Measurements from ENCODE around the gene CBLL2. TPM values are rescaled to one million over a fixed set of nuclear protein-coding genes. Genes with fewer than 3 reads are reported as not detected.
"Not testable (repeated sequence)": the region's sequence is repeated elsewhere in the genome, so short reads cannot be mapped to it uniquely, and the experiment has no call there.

CBLL2 gene, protein sequence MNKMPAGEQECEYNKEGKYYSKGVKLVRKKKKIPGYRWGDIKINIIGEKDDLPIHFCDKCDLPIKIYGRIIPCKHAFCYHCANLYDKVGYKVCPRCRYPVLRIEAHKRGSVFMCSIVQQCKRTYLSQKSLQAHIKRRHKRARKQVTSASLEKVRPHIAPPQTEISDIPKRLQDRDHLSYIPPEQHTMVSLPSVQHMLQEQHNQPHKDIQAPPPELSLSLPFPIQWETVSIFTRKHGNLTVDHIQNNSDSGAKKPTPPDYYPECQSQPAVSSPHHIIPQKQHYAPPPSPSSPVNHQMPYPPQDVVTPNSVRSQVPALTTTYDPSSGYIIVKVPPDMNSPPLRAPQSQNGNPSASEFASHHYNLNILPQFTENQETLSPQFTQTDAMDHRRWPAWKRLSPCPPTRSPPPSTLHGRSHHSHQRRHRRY
- total RNA-seq (2014; rRNA removed; shearing (Covaris generic)), result not detected in 2 replicates

DNA sequence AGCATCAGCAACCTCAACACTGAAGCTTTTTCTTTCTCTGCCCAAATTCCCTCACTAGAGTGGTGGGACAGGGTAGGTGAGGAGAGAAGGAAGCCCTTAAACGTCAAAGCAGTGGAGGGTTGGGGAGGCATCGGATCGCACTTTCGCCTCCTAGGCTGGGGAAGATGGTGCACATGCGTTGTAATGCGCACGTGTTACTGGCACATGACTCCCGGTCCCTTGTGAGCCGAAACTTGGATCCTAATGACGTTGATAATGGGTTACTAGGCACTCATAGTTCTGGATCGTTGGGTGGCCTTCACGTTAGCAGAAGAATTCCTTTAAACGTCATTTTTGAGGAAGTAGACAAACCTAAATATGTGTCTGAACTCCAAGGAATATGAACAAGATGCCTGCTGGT is at the start of gene CBLL2:
CBLL2 (plus strand) TSS at position 301 of the 400 bp plus-strand sequence; CDS start at position 380, 79 bp downstream.
- DNase-seq (ENCODE audit: low spot score), result no peak

DNA sequence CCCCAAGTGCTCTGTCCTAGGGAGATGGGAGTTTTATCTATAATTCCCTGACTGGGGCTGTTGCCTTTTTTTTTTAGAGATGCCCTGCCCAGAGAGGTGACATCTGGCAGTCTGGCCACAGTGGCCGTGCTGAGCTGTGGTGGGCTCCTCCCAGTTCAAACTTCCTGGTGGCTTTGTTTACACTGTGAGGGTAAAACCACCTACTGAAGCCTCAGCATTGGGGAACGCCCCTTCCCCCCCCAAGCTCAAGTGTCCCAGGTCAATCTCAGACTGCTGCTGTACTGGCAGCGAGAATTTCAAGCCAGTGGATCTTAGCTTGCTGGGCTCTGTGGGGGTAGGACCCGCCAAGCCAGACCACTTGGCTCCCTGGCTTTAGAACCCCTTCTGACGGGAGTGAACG is 38.3 kb upstream of the CBLL2 start:
- peak; percentile 17 for DNase-seq (ENCODE audit: low spot score)

DNA sequence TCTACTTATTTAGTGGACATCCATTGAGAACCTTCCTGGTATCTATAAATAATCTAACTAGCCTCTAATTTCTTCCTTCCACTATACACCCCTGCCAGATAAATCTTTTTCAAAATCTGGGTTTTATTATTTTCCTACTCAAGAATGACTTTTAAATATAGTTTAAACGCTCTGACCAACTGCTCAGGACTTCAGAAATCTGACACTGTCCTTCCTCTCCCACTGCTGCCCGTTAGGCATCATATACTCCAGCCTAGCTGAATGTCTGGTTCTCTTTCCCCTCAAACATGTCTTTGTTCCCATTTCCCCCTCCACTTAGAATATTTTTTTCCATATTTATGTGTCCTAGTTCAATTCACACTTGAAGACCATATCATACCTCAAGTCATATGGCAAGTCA is 35.2 kb upstream of the CBLL2 start:
- DNase-seq (ENCODE audit: low spot score), result no peak

DNA sequence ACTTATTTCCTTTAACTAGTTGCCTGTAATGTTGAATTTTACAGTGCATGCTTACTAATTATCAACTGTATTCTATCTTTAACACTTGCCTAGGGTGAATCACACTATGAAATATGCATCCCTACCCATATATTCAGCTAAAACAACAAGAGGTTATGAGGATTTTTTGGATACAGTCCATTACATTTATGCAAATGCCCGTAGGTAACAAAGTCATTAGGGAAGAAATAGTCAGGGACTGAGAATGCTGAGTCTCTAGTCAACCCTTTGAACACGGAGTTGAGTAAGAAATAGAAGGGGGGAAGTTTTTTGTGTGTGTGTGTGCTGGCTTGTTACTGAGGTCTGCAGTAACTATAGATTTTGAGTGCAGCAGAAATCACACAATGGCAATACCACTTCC is 26.1 kb upstream of the CBLL2 start:
- no peak for DNase-seq (ENCODE audit: low spot score)

DNA sequence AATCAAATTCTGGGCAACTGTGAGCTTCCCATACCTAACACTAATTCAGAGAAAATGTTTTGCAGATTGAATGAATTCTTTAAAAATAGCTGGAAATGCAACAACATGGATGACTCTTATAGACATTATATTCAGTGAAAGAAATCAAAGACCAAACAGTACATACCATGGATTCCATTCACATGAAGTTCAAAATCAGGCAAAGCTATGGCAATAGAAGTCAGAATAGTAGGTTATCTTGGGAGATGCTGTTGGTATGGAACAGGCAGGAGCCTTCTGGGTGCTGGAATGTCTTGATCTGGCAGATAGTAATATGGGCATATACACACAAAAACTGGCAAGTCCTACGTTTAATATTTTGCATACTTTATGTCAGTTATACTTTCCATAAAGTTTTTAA is 25.5 kb upstream of the CBLL2 start:
- DNase-seq (ENCODE audit: low spot score), result no peak

DNA sequence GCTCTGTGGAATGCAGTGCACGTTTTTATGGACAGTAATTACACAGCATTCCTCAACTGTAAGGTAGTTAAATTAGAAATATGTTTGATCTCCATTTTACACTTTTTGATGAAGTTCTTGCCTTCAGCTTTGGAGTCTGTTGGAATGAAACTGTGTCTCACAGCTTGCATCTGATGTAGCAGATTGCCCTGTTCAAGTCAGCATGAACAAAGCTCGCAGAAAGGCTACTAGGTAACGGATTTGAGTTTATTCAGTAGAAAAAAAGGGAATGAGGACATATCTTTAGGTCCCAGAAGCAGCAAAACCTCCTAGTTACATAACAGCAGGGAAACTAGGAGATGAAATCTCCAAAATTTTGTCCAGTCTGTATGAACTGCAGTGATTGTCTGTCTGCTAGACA is 24.3 kb upstream of the CBLL2 start:
- no peak for DNase-seq (ENCODE audit: low spot score)

DNA sequence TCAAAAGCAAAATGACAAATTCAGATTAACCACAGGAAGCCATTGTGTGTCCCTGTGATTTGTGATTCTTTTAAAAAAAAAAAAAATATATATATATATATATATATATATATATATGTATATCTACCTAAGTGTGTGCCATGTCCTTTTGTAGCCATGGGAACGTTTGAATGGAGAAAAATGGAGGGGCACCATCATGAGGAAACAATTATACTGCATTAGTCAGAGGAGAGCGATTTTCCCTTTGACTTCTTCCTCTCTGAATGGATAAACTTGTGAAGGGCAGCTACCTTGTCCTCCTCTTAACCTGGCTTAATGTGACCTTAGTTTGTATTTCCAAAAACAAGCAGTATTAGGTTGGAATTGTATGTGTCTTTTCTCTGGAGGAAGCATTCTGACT is 23.3 kb upstream of the CBLL2 start:
- no peak for DNase-seq (ENCODE audit: low spot score)

DNA sequence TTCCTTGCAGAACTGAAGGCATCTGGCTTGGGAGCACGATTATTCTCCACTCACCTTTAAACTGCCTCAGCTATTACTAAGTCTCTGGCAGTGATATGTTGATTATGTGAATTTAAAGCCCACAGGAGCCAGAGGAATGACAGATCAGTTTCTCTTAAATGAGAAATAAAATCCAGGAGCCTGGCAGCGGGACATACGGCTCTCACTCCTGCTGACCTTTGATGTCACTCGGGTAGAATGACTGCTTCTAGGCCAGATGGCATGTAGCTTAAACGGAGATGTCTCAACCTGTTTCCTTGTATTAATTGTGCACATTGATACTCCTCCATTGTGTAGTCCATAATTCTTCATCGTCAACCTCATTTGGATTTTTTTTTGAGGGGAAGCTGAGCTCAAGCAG is 4.0 kb upstream of the CBLL2 start:
- DNase-seq (ENCODE audit: low spot score), result no peak

DNA sequence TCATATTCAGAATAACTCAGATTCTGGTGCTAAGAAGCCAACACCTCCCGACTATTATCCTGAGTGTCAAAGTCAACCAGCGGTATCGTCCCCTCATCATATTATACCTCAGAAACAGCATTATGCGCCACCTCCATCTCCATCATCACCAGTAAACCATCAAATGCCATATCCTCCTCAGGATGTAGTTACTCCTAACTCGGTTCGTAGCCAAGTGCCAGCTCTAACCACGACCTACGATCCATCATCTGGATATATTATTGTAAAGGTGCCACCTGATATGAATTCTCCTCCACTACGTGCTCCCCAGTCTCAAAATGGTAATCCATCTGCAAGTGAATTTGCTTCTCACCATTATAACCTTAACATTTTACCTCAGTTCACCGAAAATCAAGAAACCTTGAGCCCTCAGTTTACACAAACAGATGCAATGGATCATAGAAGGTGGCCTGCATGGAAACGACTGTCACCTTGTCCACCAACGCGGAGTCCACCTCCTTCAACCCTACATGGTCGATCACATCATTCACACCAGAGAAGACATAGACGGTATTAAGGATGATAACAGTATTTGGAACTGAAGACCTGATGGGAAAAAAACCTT is 1.1 kb downstream of the CBLL2 start:
- no peak for DNase-seq (ENCODE audit: low spot score)

DNA sequence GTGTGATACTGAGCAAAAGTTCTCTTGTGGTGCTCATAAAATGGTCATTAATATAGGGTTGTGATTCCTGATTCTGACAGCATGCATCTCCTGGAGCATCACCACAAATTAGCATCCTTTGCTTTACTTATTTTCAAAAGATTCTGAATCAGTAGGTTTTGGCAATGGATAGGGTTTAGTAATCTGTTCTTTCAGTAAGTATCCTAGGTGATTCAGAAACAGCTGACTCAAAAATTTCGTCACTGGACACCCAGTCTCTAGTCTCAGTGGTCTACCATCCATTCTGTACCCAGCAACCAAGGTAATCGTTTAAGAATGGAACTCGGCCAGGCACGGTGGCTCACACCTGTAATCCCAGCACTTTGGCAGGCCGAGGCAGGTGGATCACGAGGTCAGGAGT is 4.1 kb downstream of the CBLL2 start:
- no peak for DNase-seq (ENCODE audit: low spot score)

DNA sequence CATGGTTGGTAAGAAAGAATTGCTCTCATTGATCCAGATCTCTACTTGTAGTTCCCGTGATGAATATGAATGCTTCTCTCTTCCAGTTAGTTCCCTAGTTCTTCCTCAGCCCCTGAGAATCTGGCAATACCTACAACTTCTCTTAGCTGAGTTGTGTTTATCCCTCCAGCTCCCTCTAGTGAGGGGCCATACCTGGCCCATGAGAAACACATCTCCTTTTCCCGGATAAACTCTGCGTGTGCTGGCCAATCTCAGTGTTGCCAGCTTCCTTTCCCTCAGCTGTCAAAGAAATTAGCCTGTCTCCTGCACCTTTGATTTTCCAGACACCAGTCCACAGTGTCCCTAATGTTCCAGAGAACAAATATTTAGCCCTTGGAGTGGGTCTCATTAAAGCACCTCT is 5.7 kb downstream of the CBLL2 start:
- peak; percentile 19 for DNase-seq (ENCODE audit: low spot score)

DNA sequence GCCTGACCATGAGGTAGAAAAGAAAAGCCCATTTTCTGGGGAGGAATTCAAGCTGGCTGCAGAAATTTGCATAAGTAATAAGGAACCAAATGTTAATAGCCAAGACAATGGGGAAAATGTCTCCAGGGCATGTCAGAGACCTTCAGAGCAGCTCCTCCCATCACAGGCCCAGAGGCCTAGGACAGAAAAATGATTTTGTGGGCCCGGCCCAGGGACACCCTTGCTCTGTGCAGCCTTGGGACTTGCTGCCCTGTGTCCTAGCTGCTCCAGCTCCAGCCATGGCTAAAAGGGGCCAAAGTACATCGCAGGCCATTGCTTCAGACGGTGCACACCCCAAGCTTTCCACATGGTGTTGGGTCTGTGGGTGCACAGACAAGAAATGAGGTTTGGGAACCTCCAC is 16.5 kb downstream of the CBLL2 start:
- not testable (repeated sequence) for DNase-seq (ENCODE audit: low spot score)

DNA sequence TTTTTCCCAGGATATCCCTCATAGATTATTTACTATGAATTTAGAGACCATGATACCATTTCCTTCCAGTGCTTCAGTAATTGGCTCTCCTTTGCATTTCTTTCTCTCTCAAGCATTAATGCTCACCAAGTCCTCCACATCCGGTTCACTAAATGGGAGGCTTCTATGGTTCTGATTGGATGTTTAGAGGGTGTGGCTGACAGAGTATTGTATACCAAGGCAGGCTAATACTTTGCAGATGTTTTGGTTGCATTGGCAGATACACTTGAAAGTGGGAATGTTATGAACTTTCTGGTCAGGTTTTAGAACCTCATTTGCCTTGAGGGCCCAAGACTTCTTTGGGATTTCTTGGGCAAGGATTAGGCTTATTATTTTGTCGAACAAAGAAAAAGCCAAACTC is 24.2 kb downstream of the CBLL2 start:
- DNase-seq (ENCODE audit: low spot score), result no peak

DNA sequence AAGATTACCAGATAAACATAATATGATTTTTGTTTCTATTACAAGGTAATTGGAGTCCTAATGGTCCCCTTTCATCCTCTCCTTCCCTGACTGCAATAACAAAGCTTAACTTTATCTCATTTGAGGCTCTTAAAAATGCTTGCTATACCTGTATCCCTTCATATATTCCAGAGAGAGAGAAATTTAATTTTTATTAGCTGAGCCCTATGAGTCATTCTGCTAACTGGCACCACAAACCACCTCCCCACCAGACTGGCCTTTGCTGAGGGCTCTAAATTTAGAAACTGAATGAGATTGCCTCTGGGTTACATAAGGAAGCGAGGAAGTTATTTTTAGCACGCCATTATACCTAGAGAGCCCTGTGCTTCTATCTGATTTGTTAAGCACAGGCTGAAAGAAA is 27.4 kb downstream of the CBLL2 start:
- no peak for DNase-seq (ENCODE audit: low spot score)

DNA sequence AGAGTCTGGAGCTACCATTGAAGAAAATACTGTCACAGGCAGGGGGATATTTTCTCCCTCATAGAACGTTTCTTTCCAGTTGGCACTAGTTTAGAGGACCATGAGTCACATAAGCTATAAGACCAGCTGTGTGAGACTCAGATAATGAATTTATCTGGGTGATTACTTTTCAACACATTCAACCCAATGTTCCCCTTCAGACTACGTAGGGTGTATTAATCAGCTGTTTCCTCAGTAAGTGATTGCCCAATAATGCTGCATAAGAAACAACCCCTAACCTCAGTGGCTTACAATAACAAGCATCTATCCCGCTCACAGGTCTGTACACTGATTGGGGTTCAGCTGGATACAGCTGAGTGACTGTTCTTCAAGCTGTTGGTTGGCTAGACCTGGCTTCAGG is 38.1 kb downstream of the CBLL2 start:
- DNase-seq (ENCODE audit: low spot score), result no peak

DNA sequence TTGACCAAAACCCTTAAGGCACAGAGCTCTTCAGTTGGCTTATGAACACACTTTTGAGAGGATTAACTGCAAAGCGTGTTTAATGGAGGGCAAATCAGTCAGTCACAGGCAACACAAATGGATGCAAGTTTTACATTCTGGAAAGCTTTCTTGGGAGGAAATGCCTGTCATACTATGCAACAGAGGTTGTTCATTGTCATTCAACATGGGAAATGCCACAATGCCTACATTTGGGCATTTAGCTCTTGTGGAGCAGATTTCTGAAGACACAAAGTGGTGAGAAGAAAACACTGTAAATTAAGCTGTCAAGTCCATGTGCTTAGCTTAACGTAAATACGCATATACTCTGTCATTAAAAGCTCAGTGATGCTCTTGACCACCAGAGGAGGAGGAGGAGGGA is 41.1 kb downstream of the CBLL2 start:
- DNase-seq (ENCODE audit: low spot score), result no peak

DNA sequence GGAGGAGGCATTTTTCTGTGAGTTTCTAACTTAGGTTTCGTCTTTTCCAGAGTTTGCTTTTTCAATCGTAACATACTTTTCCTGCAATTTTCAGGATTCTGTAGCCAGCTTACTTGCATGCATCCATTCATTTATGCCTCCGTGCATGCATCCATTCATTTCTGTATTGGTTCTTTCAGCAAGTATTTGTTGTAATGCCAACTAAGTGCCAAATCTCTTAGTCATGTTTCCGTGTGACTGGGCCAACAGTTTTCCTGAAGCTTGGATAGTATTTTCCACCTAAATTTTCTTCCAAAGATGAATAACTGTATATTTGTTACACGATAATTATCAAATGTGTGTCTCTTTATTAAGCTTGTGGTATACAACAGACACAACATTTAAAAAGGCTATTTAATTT is 41.5 kb downstream of the CBLL2 start:
- no peak for DNase-seq (ENCODE audit: low spot score)

DNA sequence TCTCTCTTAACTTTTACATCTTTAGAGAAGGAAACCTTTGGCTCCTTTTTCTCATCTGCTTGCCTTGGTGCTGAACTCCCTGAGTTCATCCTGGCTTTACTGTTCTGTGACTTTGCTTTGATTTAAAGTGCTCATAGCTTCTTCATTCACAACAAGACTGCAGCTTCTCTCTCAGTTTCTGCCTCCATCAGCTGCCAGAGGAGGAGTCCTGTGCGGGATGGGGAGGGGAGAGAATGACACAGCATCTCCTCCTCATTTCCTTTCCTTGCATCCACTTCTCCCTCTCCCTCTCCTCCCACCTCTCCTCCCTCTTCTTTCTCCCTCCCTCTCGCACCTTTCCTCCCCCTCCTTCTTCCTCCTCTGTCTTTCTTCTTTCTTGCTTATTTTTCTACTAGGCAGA is 42.0 kb downstream of the CBLL2 start:
- DNase-seq (ENCODE audit: low spot score), result no peak

DNA sequence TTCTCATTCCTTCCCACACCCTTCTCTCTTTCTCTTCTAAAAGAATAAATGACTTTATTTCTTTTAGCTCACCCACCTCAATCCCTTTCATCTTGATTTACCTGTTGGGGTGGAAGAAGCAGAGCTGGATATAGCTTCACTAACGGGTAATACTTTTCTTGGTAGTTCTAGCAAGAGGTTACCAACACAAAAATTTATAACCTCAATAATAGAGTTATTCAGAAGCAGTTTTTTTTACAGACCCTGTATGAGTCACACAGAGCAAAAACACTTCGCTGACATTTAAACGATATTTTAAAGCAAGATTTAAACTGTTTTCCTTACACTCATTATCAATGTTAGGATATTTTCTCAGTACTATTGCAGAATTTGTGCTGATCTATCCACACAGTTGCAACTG is 42.4 kb downstream of the CBLL2 start:
- DNase-seq (ENCODE audit: low spot score), result no peak

DNA sequence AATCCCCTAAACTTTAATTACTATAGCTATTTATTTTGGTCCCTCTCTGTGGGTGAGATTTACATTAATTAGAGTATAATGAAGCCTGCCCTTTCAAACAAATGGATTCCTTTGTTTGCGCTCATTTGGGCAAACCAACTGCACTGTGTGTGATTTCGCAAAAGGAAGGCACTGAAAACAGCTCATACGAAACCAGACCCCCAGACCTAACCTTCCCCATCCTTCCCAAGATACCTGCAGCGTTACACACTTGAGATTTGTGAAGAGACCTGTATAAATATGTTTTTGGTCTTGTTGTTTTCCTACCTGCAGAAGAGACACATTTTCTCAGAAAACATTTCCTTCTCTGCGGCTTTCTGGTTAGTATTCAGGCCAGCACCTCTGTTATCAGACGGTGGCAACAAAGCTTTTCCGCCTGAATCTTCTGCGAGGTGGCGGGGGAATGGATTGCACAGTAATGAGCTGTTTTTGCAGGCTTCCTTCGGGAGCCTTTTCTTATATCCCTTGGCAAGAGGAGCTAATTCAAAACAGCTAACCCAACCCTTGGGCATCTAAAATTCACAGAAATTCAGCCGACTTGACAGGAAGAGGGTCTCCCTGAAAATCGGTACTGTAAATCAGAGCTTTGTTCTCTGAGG is 47.6 kb downstream of the CBLL2 start:
- no peak for DNase-seq (ENCODE audit: low spot score)

DNA sequence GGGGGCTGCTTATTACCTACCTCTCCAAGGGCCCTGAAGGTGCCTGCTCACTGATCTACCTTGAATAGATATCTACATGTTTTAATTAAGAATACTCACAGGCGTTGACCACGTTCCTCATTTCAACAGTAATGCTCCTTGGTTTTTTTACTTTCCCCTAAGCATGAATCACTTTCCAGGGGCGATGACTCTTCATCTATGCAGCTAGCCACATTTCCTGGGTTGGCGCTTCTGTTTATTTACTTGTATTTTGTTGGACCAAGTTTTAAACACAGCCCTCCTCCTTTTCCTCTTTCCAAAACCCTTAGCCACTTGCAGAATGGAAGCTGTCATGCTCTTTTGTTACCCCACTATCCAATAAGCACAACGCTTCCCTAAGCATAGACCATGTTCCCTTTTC is 50.8 kb downstream of the CBLL2 start:
- no peak for DNase-seq (ENCODE audit: low spot score)

All from HT-29 (cell line).